ENCODE results near the gene XRCC4. TPM values are rescaled to one million over a fixed set of nuclear protein-coding genes. Genes with fewer than 3 reads are reported as not detected.

The XRCC4 gene
- total and polyA plus RNA-seq, 9 of the 15 experiments (the other 6 are each of a cell fraction or from before 2014, with no cell fraction given): 13.6 to 61.6 (median 22.4) TPM

- FAIRE-seq: no peak
- in situ Hi-C loops (cut with MboI): no loop called here
- Histone ChIP-seq H2AFZ (ENCODE audit: low read depth, low read length) (no peak overlapping the region), H3K4me1 (replicated peaks in 1 of 2; ENCODE audit: control insufficient read depth in 2 of 2, insufficient read depth in 2 of 2, low read length in 2 of 2) (no peaks in the 10 kb centered on the region), H3K9ac (ENCODE audit: insufficient read depth in 1 of 2, low read depth in 2 of 2, low read length in 2 of 2) (no peak overlapping the region), H3K27me3 (ENCODE audit: control insufficient read depth in 2 of 2, insufficient read depth in 2 of 2, low read length in 2 of 2) (no peaks in the 10 kb centered on the region), H3K4me2 (ENCODE audit: insufficient read depth, low read length) (no peak overlapping the region), H3K27ac (ENCODE audit: extremely low read depth, low read depth, low read length) (no peak overlapping the region), H3K4me3 (no peak overlapping the region), H3K9me1 (ENCODE audit: control insufficient read depth, insufficient read depth, low read length) (no peaks in the 10 kb centered on the region), H3K36me3 (ENCODE audit: control insufficient read depth, insufficient read depth, low read length) (peaks cover 25% of the 10 kb centered on the region; the same call in 2 of the 3 replicates), H3K9me3 (replicated peaks; ENCODE audit: control insufficient read depth, insufficient read depth, low read depth, low read length) (no peaks in the 10 kb centered on the region), H4K20me1 (replicated peaks; ENCODE audit: control insufficient read depth, insufficient read depth, low read length) (no peaks in the 10 kb centered on the region), H3K79me2 (ENCODE audit: control insufficient read depth, insufficient read depth, low read length) (no peaks in the 10 kb centered on the region)
- no peak for DNase-seq (ENCODE audit: extremely low read depth in 1 of 4, low spot score in 3 of 4)
- POLR2A ChIA-PET: interaction anchor here (0.5 to 1.7 kb wide), 2 partner anchors 12 to 51 kb away, joined by 3 read pairs; no protein-coding TSS in a partner anchor
- intact Hi-C loops (cut with micrococcal nuclease): no loop called here
- ATAC-seq: no peak
- 84% methylated on average over 3 of the region's 3 CpGs for WGBS (ENCODE audit: insufficient coverage, low coverage, missing lambda C conversion rate)
- no TSS peak for BruUV-seq (replicated peaks)
- TF ChIP-seq CCAR2 (IDR thresholded peaks at IDR 0.05; ENCODE audit: low read depth, low read length) (no peak), RNF2 (IDR thresholded peaks at IDR 0.05) (no peak), ADNP (tag; IDR thresholded peaks at IDR 0.05) (no peak), NCOA6 (IDR thresholded peaks at IDR 0.05) (no peak)
- CTCF ChIA-PET (ENCODE audit: low intra/inter-chr PET ratio): no interaction called here
These were observed 27.9 kb upstream of the XRCC4 start for GRCh38 chr5:83049370-83049885.

- ChIA-PET POLR2A (interaction anchor here (0.6 to 1.7 kb wide), 4 partner anchors 11 to 349 kb away, joined by 3 to 5 read pairs (median 4); no protein-coding TSS in a partner anchor), CTCF (ENCODE audit: low intra/inter-chr PET ratio) (no interaction called here)
- H2AFZ ChIP-seq (ENCODE audit: low read depth, low read length): no peak overlapping the region
- peaks cover 34% of the 10 kb centered on the region; the same call in 2 of the 3 replicates for H3K36me3 ChIP-seq (ENCODE audit: control insufficient read depth, insufficient read depth, low read length)
- H3K4me3 ChIP-seq: no peak overlapping the region
- in situ Hi-C loops (cut with MboI): no loop called here
- intact Hi-C loops (cut with micrococcal nuclease): no loop called here
- H3K27me3 ChIP-seq (ENCODE audit: control insufficient read depth in 2 of 2, insufficient read depth in 2 of 2, low read length in 2 of 2): no peaks in the 10 kb centered on the region
- BruUV-seq (replicated peaks): no TSS peak
- WGBS (ENCODE audit: insufficient coverage, low coverage, missing lambda C conversion rate): 98% methylated on average over 4 of the region's 4 CpGs
- DNase-seq (ENCODE audit: extremely low read depth in 1 of 4, low spot score in 3 of 4): no peak
- no peaks in the 10 kb centered on the region for H3K9me3 ChIP-seq (replicated peaks; ENCODE audit: control insufficient read depth, insufficient read depth, low read depth, low read length)
- no peaks in the 10 kb centered on the region for H3K9me1 ChIP-seq (ENCODE audit: control insufficient read depth, insufficient read depth, low read length)
- no peaks in the 10 kb centered on the region for H4K20me1 ChIP-seq (replicated peaks; ENCODE audit: control insufficient read depth, insufficient read depth, low read length)
- H3K9ac ChIP-seq (ENCODE audit: insufficient read depth in 1 of 2, low read depth in 2 of 2, low read length in 2 of 2): no peak overlapping the region
- no peak overlapping the region for H3K27ac ChIP-seq (ENCODE audit: extremely low read depth, low read depth, low read length)
- FAIRE-seq: no peak
- peak; percentile 28; the same call in 2 of the 3 replicates for ATAC-seq
- no peak overlapping the region for H3K4me2 ChIP-seq (ENCODE audit: insufficient read depth, low read length)
- peak; percentile 50; the same call in 1 of the 2 replicates for TF ChIP-seq POLR2A (conservative IDR thresholded peaks at IDR 0.05)
- TF ChIP-seq SUPT5H (IDR thresholded peaks at IDR 0.05): peak; percentile 55
- no peak for TF ChIP-seq ZNF696 (CRISPR knock-in tag; conservative IDR thresholded peaks at IDR 0.05)
- peak; percentile 27 for TF ChIP-seq POLR2B (IDR thresholded peaks at IDR 0.05; ENCODE audit: low read depth, partially characterized antibody)
- H3K79me2 ChIP-seq (ENCODE audit: control insufficient read depth, insufficient read depth, low read length): no peaks in the 10 kb centered on the region
- no peaks in the 10 kb centered on the region for H3K4me1 ChIP-seq (replicated peaks in 1 of 2; ENCODE audit: control insufficient read depth in 2 of 2, insufficient read depth in 2 of 2, low read length in 2 of 2)
These were observed 26.5 kb upstream of the XRCC4 start for GRCh38 chr5:83050723-83051340.
